B cell (primary cell): Measurements from ENCODE around the gene FCER2. TPM values are rescaled to one million over a fixed set of nuclear protein-coding genes. Genes with fewer than 3 reads are reported as not detected.

ENCODE experiments used
- ATAC-seq: fragments of 200-7000 bp; cut with Tn5 transposase; one replicate; pipeline ENCODE4 v1.10.0; 2021; ENCODE audit warnings: low read depth, mild to moderate bottlenecking, moderate number of reproducible peaks, moderate library complexity
- CTCF ChIA-PET: fragments of 350-600 bp; sonication (Branson Sonifier 250); formaldehyde crosslinking; loops from one replicate; lab custom pipeline; 2021; ENCODE audit warnings: antibody characterized with exemption, inconsistent platforms; lab: Charles Lee
- POLR2A ChIA-PET: fragments of 350-600 bp; sonication (Branson Sonifier 250); formaldehyde crosslinking; loops from one replicate; lab custom pipeline; 2021; ENCODE audit warnings: antibody characterized with exemption; lab: Charles Lee
- DNase-seq: peaks from one replicate; pipeline ENCODE4 v3.0.0; 2013
- H2AFZ ChIP-seq: 2 replicates; pipeline ENCODE4 v1.6.1; 2012; ENCODE audit warnings: mild to moderate bottlenecking, low read depth, low read length; ENCODE audit not compliant: insufficient read depth, poor library complexity, severe bottlenecking
- H3K27ac ChIP-seq, 2 donors: 1 replicate in 1 of 2; 2 replicates in 1 of 2; pipeline ENCODE4 v1.5.1; 2012 to 2013; ENCODE audit warnings: low read length in 2 of 2, mild to moderate bottlenecking in 2 of 2, moderate library complexity in 1 of 2
- H3K27me3 ChIP-seq, 4 experiments: fragments of 200-600 bp in 1 of 4; sonication (generic) in 1 of 4; replicated peaks in 1 of 4; 1 replicate in 2 of 4; 2 replicates in 2 of 4; pipeline versions ENCODE4 v1.6.1 to v1.7.0; 2013 to 2016; ENCODE audit warnings: low read length in 3 of 4, mild to moderate bottlenecking in 2 of 4, mixed read lengths in 1 of 4, moderate library complexity in 1 of 4; ENCODE audit not compliant: insufficient read depth in 4 of 4, control insufficient read depth in 3 of 4; ENCODE audit errors: control extremely low read depth in 1 of 4
- H3K36me3 ChIP-seq, 2 experiments: replicated peaks in 1 of 2; 1 replicate in 1 of 2; 2 replicates in 1 of 2; pipeline versions ENCODE4 v1.6.1 to v1.7.1; 2013; ENCODE audit warnings: low read length in 1 of 2; ENCODE audit not compliant: insufficient read depth in 2 of 2, control insufficient read depth in 1 of 2; ENCODE audit errors: control extremely low read depth in 1 of 2, extremely low read depth in 1 of 2
- H3K4me1 ChIP-seq, 2 donors: fragments of 200-600 bp in 1 of 2; sonication (generic) in 1 of 2; 1 replicate in 1 of 2; 2 replicates in 1 of 2; pipeline versions ENCODE4 v1.5.1 to v1.6.1; 2013 to 2017; ENCODE audit warnings: low read length in 2 of 2; ENCODE audit not compliant: control insufficient read depth in 2 of 2, insufficient read depth in 2 of 2
- H3K4me2 ChIP-seq: replicated peaks from 2 replicates; pipeline ENCODE3; 2012; ENCODE audit warnings: mild to moderate bottlenecking, low read depth, low read length; ENCODE audit not compliant: poor library complexity, severe bottlenecking
- H3K4me3 ChIP-seq, 5 experiments: fragments of 200-600 bp in 1 of 5; sonication (generic) in 1 of 5; 1 replicate in 3 of 5; 2 replicates in 2 of 5; pipeline versions ENCODE4 v1.5.1 to v1.7.0; 2011 to 2016; ENCODE audit warnings: low read length in 4 of 5, mild to moderate bottlenecking in 4 of 5, low read depth in 2 of 5, control low read depth in 1 of 5, moderate library complexity in 1 of 5; ENCODE audit not compliant: insufficient read depth in 1 of 5; ENCODE audit errors: control extremely low read depth in 1 of 5, extremely low read depth in 1 of 5
- H3K79me2 ChIP-seq: fragments of 200-600 bp; sonication (generic); one replicate; pipeline ENCODE4 v1.6.0; 2016; ENCODE audit warnings: low read length; ENCODE audit not compliant: control insufficient read depth, insufficient read depth
- H3K9ac ChIP-seq: fragments of 200-600 bp; sonication (generic); 2 replicates; pipeline ENCODE4 v1.6.1; 2017; ENCODE audit warnings: mild to moderate bottlenecking, low read length, moderate library complexity
- H3K9me3 ChIP-seq, 3 donors: one replicate each; pipeline versions ENCODE4 v1.6.1 to v1.7.1; 2013; ENCODE audit warnings: low read length in 2 of 3; ENCODE audit not compliant: control insufficient read depth in 2 of 3, insufficient read depth in 1 of 3; ENCODE audit errors: control extremely low read depth in 1 of 3
- H4K20me1 ChIP-seq: 2 replicates; pipeline ENCODE4 v1.6.0; 2012; ENCODE audit warnings: mild to moderate bottlenecking, low read length; ENCODE audit not compliant: insufficient read depth, control insufficient read depth, poor library complexity, severe bottlenecking
- H3K27ac Mint-ChIP-seq: one replicate; pipeline ENCODE4 v1.8.0; 2021; ENCODE audit warnings: mixed read lengths
- H3K27me3 Mint-ChIP-seq: one replicate; pipeline ENCODE4 v1.8.0; 2021; ENCODE audit warnings: mixed read lengths
- H3K4me1 Mint-ChIP-seq: one replicate; pipeline ENCODE4 v1.8.0; 2021; ENCODE audit warnings: mixed read lengths
- H3K4me3 Mint-ChIP-seq: one replicate; pipeline ENCODE4 v1.8.0; 2021; ENCODE audit warnings: mixed read lengths
- H3K9me3 Mint-ChIP-seq: one replicate; pipeline ENCODE4 v1.8.0; 2022; ENCODE audit warnings: mixed read lengths; ENCODE audit not compliant: insufficient read depth
- EZH2 ChIP-seq: IDR thresholded peaks from 2 replicates; pipeline ENCODE4 v1.6.1; 2012; ENCODE audit warnings: borderline replicate concordance, low read depth, mild to moderate bottlenecking, moderate library complexity, low read length; ENCODE audit not compliant: insufficient read depth, poor library complexity, severe bottlenecking
- WGBS: methylation state at CpG from one replicate; pipeline ENCODE4 v1.1.5; 2013; ENCODE audit warnings: missing lambda C conversion rate; ENCODE audit not compliant: insufficient coverage; 5-methylcytosine and 5-hydroxymethylcytosine counted together
- intact Hi-C: fragments of 100-400 bp; cut with micrococcal nuclease; formaldehyde crosslinking; loops from one replicate; pipeline ENCODE4 v1.10.0; 2022
- polyA plus RNA-seq: library from polyadenylated mRNA; depleted of rRNA; stranded (reverse); fragments of >200 nt; gene quantifications from 2 replicates; pipeline ENCODE4 v1.2.3, GENCODE V29; 2012
- total RNA-seq, 2 donors: library from RNA; stranded (reverse); fragments of 120-200 nt in 1 of 2; gene quantifications; 1 replicate in 1 of 2; 2 replicates in 1 of 2; pipeline versions ENCODE4 v1.2.3 to v1.2.4, GENCODE V29; 2013 to 2022
- TF ChIP-seq, protein P1 (sequence below): fragments of 200-600 bp; IDR thresholded peaks from one replicate; pipeline ENCODE4 v1.8.0; 2022; ENCODE audit warnings: antibody characterized with exemption, mild to moderate bottlenecking

The FCER2 gene
- total and polyA plus RNA-seq, 2 donors (not counting 1 experiment from before 2014, with no cell fraction given), result 17.1 to 419 TPM

DNA sequence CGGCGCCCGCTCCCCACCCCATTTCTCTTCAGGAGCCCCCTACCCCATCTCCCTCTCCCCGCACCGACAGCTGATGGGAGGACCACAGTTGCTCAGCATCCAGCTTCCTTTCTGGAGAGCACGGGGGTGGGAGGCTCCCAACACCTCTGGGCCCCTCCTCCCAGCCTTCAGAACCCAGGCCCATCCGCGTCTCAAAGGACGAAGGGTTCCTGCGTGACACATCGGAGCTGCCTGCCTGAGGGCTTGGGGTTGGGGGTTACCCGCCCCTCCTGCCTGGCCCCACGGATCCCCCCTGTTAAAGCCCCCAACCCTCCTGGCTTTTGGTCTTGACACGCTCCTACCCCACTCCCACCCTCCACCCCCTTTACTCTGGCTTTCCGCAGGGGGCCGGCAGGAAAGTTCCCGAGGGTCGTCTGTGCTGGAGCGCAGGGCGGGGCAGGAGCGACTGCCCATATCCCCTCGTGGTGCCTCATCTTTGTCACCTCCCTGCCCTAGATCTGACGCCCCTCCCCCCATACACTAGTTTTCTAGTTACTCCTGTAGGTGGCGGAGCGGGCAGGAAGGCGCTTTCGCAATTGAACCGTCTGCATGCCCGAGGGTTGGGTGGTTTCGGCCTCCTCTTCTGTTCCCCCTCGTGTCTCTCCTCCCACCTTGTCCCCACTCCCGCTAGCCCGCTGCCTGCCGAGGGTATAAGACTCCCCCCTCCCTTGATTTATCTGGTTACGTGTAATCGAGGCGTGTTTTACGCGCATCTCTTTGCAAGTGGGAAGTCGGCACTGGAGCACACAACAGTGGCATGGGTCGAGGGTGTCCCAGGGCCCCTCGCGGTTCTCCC, 20.4 kb downstream of the FCER2 start:
- peak overlapping the region; percentile 87 for H3K4me3 Mint-ChIP-seq
- WGBS, result 12% methylated on average over 33 of the region's 43 CpGs
- no peak for TF ChIP-seq EZH2
- TF ChIP-seq, protein P1, sequence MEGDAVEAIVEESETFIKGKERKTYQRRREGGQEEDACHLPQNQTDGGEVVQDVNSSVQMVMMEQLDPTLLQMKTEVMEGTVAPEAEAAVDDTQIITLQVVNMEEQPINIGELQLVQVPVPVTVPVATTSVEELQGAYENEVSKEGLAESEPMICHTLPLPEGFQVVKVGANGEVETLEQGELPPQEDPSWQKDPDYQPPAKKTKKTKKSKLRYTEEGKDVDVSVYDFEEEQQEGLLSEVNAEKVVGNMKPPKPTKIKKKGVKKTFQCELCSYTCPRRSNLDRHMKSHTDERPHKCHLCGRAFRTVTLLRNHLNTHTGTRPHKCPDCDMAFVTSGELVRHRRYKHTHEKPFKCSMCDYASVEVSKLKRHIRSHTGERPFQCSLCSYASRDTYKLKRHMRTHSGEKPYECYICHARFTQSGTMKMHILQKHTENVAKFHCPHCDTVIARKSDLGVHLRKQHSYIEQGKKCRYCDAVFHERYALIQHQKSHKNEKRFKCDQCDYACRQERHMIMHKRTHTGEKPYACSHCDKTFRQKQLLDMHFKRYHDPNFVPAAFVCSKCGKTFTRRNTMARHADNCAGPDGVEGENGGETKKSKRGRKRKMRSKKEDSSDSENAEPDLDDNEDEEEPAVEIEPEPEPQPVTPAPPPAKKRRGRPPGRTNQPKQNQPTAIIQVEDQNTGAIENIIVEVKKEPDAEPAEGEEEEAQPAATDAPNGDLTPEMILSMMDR, result peak; percentile 67
- H3K4me1 ChIP-seq, result peaks cover 29 to 37% of the 10 kb centered on the region in 2 donors
- POLR2A ChIA-PET, result interaction anchor here (0.6 to 1.5 kb wide), 6 partner anchors 16 to 118 kb away, joined by 4 to 15 read pairs (median 4); partner anchors contain the start of gene FCER2
- peak overlapping the region; percentile 79 to 92 for H3K27ac ChIP-seq
- peaks cover 32% of the 10 kb centered on the region for H3K79me2 ChIP-seq
- ATAC-seq, result peak; percentile 55
- peaks cover 59% of the 10 kb centered on the region for H3K4me1 Mint-ChIP-seq
- H3K4me2 ChIP-seq, result peak overlapping the region; percentile 94
- H3K36me3 ChIP-seq, result peaks cover 0 to 21% of the 10 kb centered on the region in 2 experiments
- peak overlapping the region; percentile 79 for H3K9ac ChIP-seq
- peak; percentile 92 for DNase-seq
- CTCF ChIA-PET, result interaction anchor here (0.5 to 5.4 kb wide), 52 partner anchors 10 to 579 kb away, joined by 3 to 145 read pairs (median 5); partner anchors contain the start of genes FCER2, MAP2K7, PET100 and RETN
- peak overlapping the region; percentile 35 to 98 (median 93) for H3K4me3 ChIP-seq
- H4K20me1 ChIP-seq, result peaks cover 38% of the 10 kb centered on the region
- no peaks in the 10 kb centered on the region for H3K9me3 Mint-ChIP-seq
- peaks cover 0 to 13% (median 3%) of the 10 kb centered on the region in 4 experiments for H3K27me3 ChIP-seq
- peaks cover 0 to 4% (median 0%) of the 10 kb centered on the region in 3 donors for H3K9me3 ChIP-seq
- intact Hi-C loops, result loop anchor here (1.0 to 5.0 kb wide), 3 partner anchors 13 to 36 kb away; partner anchors contain the start of gene FCER2
- H3K27ac Mint-ChIP-seq, result peak overlapping the region; percentile 92
- peak overlapping the region; percentile 85 for H2AFZ ChIP-seq
- H3K27me3 Mint-ChIP-seq, result peaks cover 10% of the 10 kb centered on the region
